ENCODE measurements around the gene NTRK1. TPM values are rescaled to one million over a fixed set of nuclear protein-coding genes. Genes with fewer than 3 reads are reported as not detected.

NTRK1 gene
- total RNA-seq, 1 donor from 2014 or later: not detected

DNA sequence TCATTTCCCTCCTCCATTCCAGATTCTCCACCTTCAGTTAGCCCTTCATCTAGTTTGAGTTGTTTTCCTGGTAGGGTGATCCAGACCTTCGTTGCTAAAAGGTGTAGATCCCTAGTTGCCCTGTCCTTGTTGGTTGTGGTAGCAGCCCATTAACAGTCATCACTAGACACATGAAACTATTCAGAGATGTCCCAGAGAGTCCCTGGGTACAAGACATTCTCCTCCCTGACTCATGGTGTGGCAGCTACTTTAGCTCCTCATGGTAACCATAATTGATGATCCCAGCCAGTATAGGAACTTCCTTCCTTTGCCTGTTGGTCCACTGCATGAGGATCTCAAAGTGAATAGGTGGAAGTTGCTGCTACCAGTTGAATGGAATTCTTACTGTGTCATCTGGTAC is 38.0 kb upstream of the NTRK1 start:
- H3K36me3 ChIP-seq (ENCODE audit: control insufficient read depth, insufficient read depth, low read length): no peaks in the 10 kb centered on the region
- no peak overlapping the region for H3K4me3 ChIP-seq (ENCODE audit: low read depth, low read length)
- H3K27me3 ChIP-seq (ENCODE audit: control insufficient read depth, insufficient read depth, low read length): peaks cover 2% of the 10 kb centered on the region
- DNase-seq (ENCODE audit: low read depth): no peak
- TF ChIP-seq, protein P1, sequence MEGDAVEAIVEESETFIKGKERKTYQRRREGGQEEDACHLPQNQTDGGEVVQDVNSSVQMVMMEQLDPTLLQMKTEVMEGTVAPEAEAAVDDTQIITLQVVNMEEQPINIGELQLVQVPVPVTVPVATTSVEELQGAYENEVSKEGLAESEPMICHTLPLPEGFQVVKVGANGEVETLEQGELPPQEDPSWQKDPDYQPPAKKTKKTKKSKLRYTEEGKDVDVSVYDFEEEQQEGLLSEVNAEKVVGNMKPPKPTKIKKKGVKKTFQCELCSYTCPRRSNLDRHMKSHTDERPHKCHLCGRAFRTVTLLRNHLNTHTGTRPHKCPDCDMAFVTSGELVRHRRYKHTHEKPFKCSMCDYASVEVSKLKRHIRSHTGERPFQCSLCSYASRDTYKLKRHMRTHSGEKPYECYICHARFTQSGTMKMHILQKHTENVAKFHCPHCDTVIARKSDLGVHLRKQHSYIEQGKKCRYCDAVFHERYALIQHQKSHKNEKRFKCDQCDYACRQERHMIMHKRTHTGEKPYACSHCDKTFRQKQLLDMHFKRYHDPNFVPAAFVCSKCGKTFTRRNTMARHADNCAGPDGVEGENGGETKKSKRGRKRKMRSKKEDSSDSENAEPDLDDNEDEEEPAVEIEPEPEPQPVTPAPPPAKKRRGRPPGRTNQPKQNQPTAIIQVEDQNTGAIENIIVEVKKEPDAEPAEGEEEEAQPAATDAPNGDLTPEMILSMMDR (IDR thresholded peaks at IDR 0.05; ENCODE audit: insufficient read depth, low read length, poor library complexity, severe bottlenecking): no peak

DNA sequence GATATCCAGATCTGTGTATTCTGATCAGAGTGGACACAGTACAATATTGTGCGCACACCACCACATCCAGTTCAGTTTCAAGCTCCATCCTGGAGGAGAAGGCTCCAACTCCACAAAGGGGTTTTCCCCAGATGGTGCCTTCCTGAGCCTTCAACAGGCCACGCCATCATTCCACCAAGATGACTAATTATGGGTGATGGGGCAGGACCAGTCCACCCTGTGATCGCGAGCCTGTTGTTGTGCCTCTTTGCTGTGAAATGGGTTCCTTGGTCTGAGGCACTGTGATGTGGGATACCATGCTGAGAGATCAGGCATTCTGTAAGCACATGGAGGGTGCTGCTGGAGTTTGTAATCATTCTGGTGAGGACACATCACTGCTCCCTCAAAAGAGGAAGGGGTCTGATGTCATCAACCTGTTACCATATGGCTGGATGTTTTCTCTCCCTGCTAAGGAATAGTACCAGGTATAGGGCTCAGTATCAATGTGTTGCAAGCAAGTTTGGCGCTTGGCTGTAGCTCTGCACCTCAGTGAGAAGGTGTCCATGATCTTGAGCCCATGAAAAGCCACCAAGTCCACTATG is 37.4 kb upstream of the NTRK1 start:
- no peak for DNase-seq (ENCODE audit: low read depth)
- H3K27me3 ChIP-seq (ENCODE audit: control insufficient read depth, insufficient read depth, low read length): peaks cover 2% of the 10 kb centered on the region

DNA sequence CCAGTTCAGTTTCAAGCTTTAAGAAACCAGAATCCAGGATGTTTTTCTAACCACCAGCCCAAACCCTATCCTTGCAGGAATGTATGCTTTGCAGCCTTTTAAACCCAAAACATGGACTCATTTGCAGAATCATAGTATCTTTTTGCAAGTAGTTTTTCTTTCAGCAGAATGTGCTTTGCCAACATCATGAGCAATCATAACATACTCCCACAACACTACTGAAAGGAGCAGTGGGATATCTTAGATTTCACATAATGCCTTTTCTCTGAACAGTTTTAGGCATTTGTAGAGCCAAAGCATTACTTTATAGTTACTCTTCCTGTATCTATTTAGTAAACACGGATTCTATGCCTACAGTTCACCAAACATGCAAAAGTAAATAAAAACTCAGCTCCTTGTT is 34.0 kb upstream of the NTRK1 start:
- H3K27me3 ChIP-seq (ENCODE audit: control insufficient read depth, insufficient read depth, low read length): peaks cover 8% of the 10 kb centered on the region
- no peak overlapping the region for H3K4me3 ChIP-seq (ENCODE audit: low read depth, low read length)
- no peaks in the 10 kb centered on the region for H3K36me3 ChIP-seq (ENCODE audit: control insufficient read depth, insufficient read depth, low read length)
- DNase-seq (ENCODE audit: low read depth): no peak
- TF ChIP-seq, protein P1 (IDR thresholded peaks at IDR 0.05; ENCODE audit: insufficient read depth, low read length, poor library complexity, severe bottlenecking): no peak

More for the DNA sequence above, 37.4 kb upstream of the NTRK1 start:
- Histone ChIP-seq H3K4me3 (ENCODE audit: low read depth, low read length) (no peak overlapping the region), H3K36me3 (ENCODE audit: control insufficient read depth, insufficient read depth, low read length) (no peaks in the 10 kb centered on the region)
- TF ChIP-seq, protein P1 (IDR thresholded peaks at IDR 0.05; ENCODE audit: insufficient read depth, low read length, poor library complexity, severe bottlenecking): no peak

DNA sequence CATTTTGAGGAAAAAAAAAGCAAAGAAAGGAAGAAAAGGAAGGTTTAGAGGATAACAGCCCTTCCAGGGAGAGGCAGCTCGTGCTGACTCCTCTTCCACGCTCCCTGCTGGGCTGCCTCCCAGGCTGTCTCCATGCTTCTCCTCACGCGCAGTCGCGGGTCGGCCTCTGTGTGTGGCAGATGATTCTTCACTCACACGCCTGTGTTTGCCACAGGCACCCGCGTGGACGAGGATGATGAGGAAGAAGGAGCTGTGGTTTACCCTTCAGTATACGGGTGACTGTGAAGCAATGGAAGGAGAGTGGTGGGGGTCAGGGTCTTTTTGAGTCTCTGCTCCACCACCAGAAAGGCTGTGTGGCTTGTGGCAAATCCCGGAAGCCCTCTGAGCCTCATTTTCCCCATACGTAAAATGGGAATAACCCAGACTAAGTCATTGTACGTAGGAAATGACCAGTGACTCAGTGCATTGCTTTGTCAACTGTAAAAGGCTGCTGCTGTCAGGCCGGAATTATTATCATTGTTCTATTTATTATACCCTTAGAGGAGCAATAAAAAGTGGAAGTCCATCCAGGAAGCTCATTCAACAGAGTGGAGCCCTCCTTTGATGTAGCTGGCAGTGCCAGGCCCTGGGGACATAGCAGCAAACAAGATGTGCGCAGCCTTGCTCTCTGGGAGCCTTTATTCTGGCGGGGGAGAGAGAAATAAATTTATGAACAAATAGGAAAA is 32.1 kb upstream of the NTRK1 start:
- H3K4me3 ChIP-seq (ENCODE audit: low read depth, low read length): no peak overlapping the region
- TF ChIP-seq, protein P1 (IDR thresholded peaks at IDR 0.05; ENCODE audit: insufficient read depth, low read length, poor library complexity, severe bottlenecking): no peak
- H3K36me3 ChIP-seq (ENCODE audit: control insufficient read depth, insufficient read depth, low read length): no peaks in the 10 kb centered on the region
- no peak for DNase-seq (ENCODE audit: low read depth)
- H3K27me3 ChIP-seq (ENCODE audit: control insufficient read depth, insufficient read depth, low read length): peaks cover 17% of the 10 kb centered on the region

DNA sequence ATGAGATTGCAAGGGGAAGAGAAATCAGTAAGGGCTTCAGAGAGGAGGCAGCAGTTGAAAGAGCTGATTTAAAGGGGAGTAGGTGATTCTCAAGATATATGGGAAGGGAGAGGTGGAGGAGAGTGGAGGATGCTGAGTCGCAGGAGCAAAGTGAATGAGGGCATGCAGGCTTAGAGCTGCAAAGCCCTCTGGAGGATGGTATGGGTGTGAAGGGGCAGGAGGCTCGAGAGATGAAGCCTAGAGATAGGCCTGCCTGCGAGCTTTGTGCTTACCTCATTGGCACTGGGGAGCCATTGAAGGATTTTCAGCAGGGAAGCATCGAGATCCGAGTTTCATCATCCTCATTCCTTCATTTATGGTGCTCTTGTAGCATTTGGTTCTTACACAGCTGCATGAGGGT is 28.2 kb upstream of the NTRK1 start:
- H3K27me3 ChIP-seq (ENCODE audit: control insufficient read depth, insufficient read depth, low read length): peaks cover 39% of the 10 kb centered on the region
- no peak for DNase-seq (ENCODE audit: low read depth)
- TF ChIP-seq, protein P1 (IDR thresholded peaks at IDR 0.05; ENCODE audit: insufficient read depth, low read length, poor library complexity, severe bottlenecking): no peak

More for the DNA sequence above, 28.2 kb upstream of the NTRK1 start:
- no peaks in the 10 kb centered on the region for H3K36me3 ChIP-seq (ENCODE audit: control insufficient read depth, insufficient read depth, low read length)
- no peak overlapping the region for H3K4me3 ChIP-seq (ENCODE audit: low read depth, low read length)

Data from kidney epithelial cell (primary cell).